Mesendoderm (in vitro differentiated cells): ENCODE data around the gene FAM117B.
"Not testable (repeated sequence)": the region's sequence is repeated elsewhere in the genome, so short reads cannot be mapped to it uniquely, and the experiment has no call there.

Experiments
- DNase-seq: peaks from one replicate; pipeline ENCODE4 v3.0.0; 2013
- H2AK5ac ChIP-seq: 2 replicates; pipeline ENCODE4 v1.6.1; 2013; ENCODE audit warnings: low read length, inconsistent platforms
- H2BK120ac ChIP-seq: 2 replicates; pipeline ENCODE4 v1.6.1; 2013; ENCODE audit warnings: low read depth, mild to moderate bottlenecking, low read length, moderate library complexity, mixed read lengths
- H2BK15ac ChIP-seq: replicated peaks from 2 replicates; pipeline ENCODE4 v1.6.1; 2013; ENCODE audit warnings: low read depth, mild to moderate bottlenecking, moderate library complexity
- H2BK5ac ChIP-seq: 2 replicates; pipeline ENCODE4 v1.6.1; 2013; ENCODE audit warnings: low read length, inconsistent platforms
- H3K18ac ChIP-seq: 2 replicates; pipeline ENCODE4 v1.6.1; 2013; ENCODE audit warnings: mild to moderate bottlenecking, low read length, mixed read lengths
- H3K23ac ChIP-seq: one replicate; pipeline ENCODE4 v1.6.1; 2013; ENCODE audit warnings: low read length
- H3K27ac ChIP-seq: 2 replicates; pipeline ENCODE4 v1.5.1; 2013; ENCODE audit warnings: low read depth, mild to moderate bottlenecking, inconsistent platforms, low read length, moderate library complexity
- H3K27me3 ChIP-seq: 2 replicates; pipeline ENCODE4 v1.6.1; 2013; ENCODE audit warnings: low read length, control low read depth, mild to moderate bottlenecking, inconsistent platforms; ENCODE audit not compliant: insufficient read depth, poor library complexity
- H3K36me3 ChIP-seq: 2 replicates; pipeline ENCODE4 v1.6.1; 2013; ENCODE audit warnings: low read length, inconsistent platforms; ENCODE audit not compliant: control insufficient read depth, insufficient read depth
- H3K4ac ChIP-seq: one replicate; pipeline ENCODE4 v1.6.1; 2013; ENCODE audit warnings: low read depth, mild to moderate bottlenecking, low read length, moderate library complexity
- H3K4me1 ChIP-seq: 2 replicates; pipeline ENCODE4 v1.6.1; 2013; ENCODE audit warnings: low read depth, low read length, inconsistent platforms; ENCODE audit not compliant: control insufficient read depth
- H3K4me2 ChIP-seq: 2 replicates; pipeline ENCODE4 v1.6.1; 2013; ENCODE audit warnings: low read length
- H3K4me3 ChIP-seq: 2 replicates; pipeline ENCODE4 v1.5.1; 2013; ENCODE audit warnings: mild to moderate bottlenecking, low read length
- H3K56ac ChIP-seq: one replicate; pipeline ENCODE4 v1.6.1; 2013; ENCODE audit warnings: low read length
- H3K79me1 ChIP-seq: 2 replicates; pipeline ENCODE4 v1.6.1; 2013; ENCODE audit warnings: low read length, inconsistent platforms
- H3K79me2 ChIP-seq: 2 replicates; pipeline ENCODE4 v1.6.1; 2013; ENCODE audit warnings: mild to moderate bottlenecking, low read length; ENCODE audit not compliant: control insufficient read depth, insufficient read depth
- H3K9ac ChIP-seq: 2 replicates; pipeline ENCODE4 v1.6.1; 2013; ENCODE audit warnings: low read length, inconsistent platforms
- H4K5ac ChIP-seq: one replicate; pipeline ENCODE4 v1.6.1; 2013; ENCODE audit warnings: low read length
- H4K8ac ChIP-seq: one replicate; pipeline ENCODE4 v1.6.1; 2013; ENCODE audit warnings: low read depth, mild to moderate bottlenecking, control low read depth, low read length, moderate library complexity
- WGBS: extraction: QIAGEN DNeasy Blood & Tissue Kit; methylation state at CpG from one replicate; pipeline ENCODE4 v1.1.7; 2013; ENCODE audit warnings: low lambda C conversion rate, missing lambda C conversion rate; ENCODE audit not compliant: insufficient coverage; ENCODE audit errors: extremely low coverage; 5-methylcytosine and 5-hydroxymethylcytosine counted together

FAM117B gene

DNA sequence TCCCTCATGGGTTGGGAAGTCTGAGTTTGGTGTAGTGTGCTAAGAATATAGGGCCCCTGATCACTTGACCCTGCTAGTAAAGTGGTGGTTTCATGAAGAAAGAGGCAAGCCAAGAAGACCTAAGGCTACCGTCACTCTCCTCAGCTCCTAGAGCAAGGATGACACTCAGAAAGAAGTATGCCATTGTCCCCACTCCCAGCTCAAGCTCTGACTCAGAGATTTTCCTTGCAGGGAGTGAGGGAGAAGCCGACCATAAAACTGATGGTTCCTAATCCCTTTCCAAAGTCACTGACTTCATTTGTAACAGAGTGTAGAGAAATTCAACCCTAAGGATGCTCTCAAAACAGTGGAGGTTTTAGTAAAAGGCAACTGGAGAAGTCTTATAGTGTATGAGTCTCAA, 155.9 kb downstream of the FAM117B start:
- Histone ChIP-seq H3K9ac (no peak overlapping the region), H2BK5ac (no peak overlapping the region), H3K23ac (no peak overlapping the region), H2BK15ac (no peak overlapping the region), H3K56ac (no peak overlapping the region), H3K4me3 (no peak overlapping the region), H3K79me1 (no peaks in the 10 kb centered on the region), H4K5ac (no peak overlapping the region), H3K36me3 (no peaks in the 10 kb centered on the region), H3K4me1 (no peaks in the 10 kb centered on the region), H2AK5ac (no peak overlapping the region), H3K4me2 (no peak overlapping the region), H4K8ac (no peak overlapping the region), H2BK120ac (no peak overlapping the region), H3K27ac (no peak overlapping the region), H3K4ac (no peak overlapping the region), H3K18ac (no peak overlapping the region), H3K79me2 (no peaks in the 10 kb centered on the region), H3K27me3 (no peaks in the 10 kb centered on the region)
- WGBS, result no CpG with 5 or more reads among the region's 2 CpGs
- DNase-seq, result peak; percentile 53

GRCh38 chr2:202797944-202798343, 163.2 kb downstream of the FAM117B start:
- no peaks in the 10 kb centered on the region for H3K36me3 ChIP-seq
- H3K56ac ChIP-seq, result no peak overlapping the region
- H3K4me3 ChIP-seq, result no peak overlapping the region
- no peak overlapping the region for H3K4me2 ChIP-seq
- H2BK5ac ChIP-seq, result no peak overlapping the region
- H3K4ac ChIP-seq, result no peak overlapping the region
- H3K27me3 ChIP-seq, result no peaks in the 10 kb centered on the region
- no peak overlapping the region for H4K5ac ChIP-seq
- H3K79me1 ChIP-seq, result no peaks in the 10 kb centered on the region
- H3K18ac ChIP-seq, result no peak overlapping the region
- no peak overlapping the region for H3K27ac ChIP-seq
- H3K23ac ChIP-seq, result no peak overlapping the region
- no peak overlapping the region for H4K8ac ChIP-seq
- no peak overlapping the region for H3K9ac ChIP-seq
- no peaks in the 10 kb centered on the region for H3K4me1 ChIP-seq
- H2BK120ac ChIP-seq, result no peak overlapping the region
- H2AK5ac ChIP-seq, result no peak overlapping the region
- no peaks in the 10 kb centered on the region for H3K79me2 ChIP-seq
- H2BK15ac ChIP-seq, result no peak overlapping the region
- no peak for DNase-seq

DNA sequence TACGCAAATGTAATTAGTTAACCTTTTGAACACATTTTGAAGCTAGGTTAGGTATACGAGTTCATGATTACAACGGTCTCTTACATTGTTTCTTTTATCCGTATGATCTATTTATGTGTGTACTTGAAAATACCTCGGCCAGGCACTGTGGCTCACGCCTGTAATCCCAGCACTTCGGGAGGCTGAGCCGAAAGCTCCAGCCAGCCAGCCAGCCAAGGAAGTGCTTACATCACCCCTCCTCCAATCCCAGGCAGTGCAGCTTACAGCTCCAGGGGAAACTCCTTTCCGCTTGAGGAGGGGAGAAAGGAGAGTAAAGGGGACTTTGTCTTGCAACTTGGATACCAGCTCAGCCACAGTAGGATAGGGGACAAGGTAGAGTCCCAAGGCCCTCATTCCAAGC, 171.1 kb downstream of the FAM117B start:
- not testable (repeated sequence) for H3K36me3 ChIP-seq, H2BK5ac ChIP-seq, H2BK15ac ChIP-seq, H3K27ac ChIP-seq, H3K18ac ChIP-seq, H3K27me3 ChIP-seq, H3K4me2 ChIP-seq, H3K4me3 ChIP-seq, H4K8ac ChIP-seq, H3K4me1 ChIP-seq, H3K9ac ChIP-seq, H3K4ac ChIP-seq, H3K79me1 ChIP-seq, H2AK5ac ChIP-seq, H2BK120ac ChIP-seq, H3K23ac ChIP-seq, H3K56ac ChIP-seq, H4K5ac ChIP-seq, H3K79me2 ChIP-seq
- WGBS, result no CpG with 5 or more reads among the region's 9 CpGs
- peak; percentile 85 for DNase-seq

- not testable (repeated sequence) for H3K56ac ChIP-seq, H3K4ac ChIP-seq, H4K8ac ChIP-seq, H3K27me3 ChIP-seq, H3K4me3 ChIP-seq, H3K79me1 ChIP-seq, H2BK5ac ChIP-seq, H3K36me3 ChIP-seq, H2AK5ac ChIP-seq, H2BK15ac ChIP-seq, H3K9ac ChIP-seq, H3K4me2 ChIP-seq, H3K79me2 ChIP-seq, H4K5ac ChIP-seq, H3K23ac ChIP-seq, H2BK120ac ChIP-seq, H3K4me1 ChIP-seq, H3K27ac ChIP-seq, H3K18ac ChIP-seq
- no CpG with 5 or more reads among the region's 1 CpG for WGBS
- DNase-seq, result peak; percentile 35
Observed at GRCh38 chr2:202807431-202808138, 172.8 kb downstream of the FAM117B start.

DNA sequence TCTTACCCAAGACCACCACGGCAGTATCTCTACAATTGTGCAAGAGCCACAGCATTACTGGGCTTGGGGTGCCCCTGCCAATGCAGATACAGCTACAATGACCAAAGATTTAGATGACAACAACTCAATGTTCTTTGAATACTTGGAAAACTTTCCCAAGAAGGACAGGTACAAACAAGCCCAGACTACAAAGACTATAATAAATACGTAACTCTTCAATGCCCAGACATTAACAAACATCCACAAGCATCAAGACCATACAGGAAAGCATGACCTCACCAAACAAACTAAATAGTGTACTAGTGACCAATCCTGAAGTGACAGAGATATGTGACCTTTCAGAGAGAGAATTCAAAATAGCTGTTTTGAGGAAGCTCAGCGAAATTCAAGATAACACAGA, 174.0 kb downstream of the FAM117B start:
- Histone ChIP-seq H3K56ac (no peak overlapping the region), H3K36me3 (no peaks in the 10 kb centered on the region), H3K23ac (no peak overlapping the region), H4K8ac (no peak overlapping the region), H3K27me3 (no peaks in the 10 kb centered on the region), H2BK5ac (no peak overlapping the region), H3K79me2 (no peaks in the 10 kb centered on the region), H2AK5ac (no peak overlapping the region), H2BK120ac (no peak overlapping the region), H2BK15ac (no peak overlapping the region), H3K9ac (no peak overlapping the region), H4K5ac (no peak overlapping the region), H3K27ac (no peak overlapping the region), H3K18ac (no peak overlapping the region), H3K4me1 (no peaks in the 10 kb centered on the region), H3K4ac (no peak overlapping the region), H3K79me1 (no peaks in the 10 kb centered on the region), H3K4me3 (no peak overlapping the region), H3K4me2 (no peak overlapping the region)
- WGBS, result no CpG with 5 or more reads among the region's 3 CpGs
- no peak for DNase-seq

DNA sequence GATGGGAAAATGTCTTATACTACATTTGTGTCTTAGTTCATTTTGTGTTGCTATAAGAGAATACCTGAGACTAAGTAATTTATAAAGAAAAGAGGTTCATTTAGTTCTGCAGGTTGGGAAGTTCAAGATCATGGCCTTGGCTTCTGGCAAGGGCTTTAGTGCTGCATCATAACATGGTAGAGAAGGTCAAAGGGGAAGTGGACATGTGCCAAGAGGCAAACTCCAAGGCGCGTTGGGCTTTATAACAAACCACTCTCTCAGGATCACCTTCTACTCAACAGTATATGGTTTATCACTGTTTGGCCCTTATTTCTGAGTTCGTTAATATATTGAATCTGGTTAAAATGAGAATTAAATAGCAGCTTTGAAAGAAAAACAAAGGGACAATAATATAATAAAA, 178.6 kb downstream of the FAM117B start:
- Histone ChIP-seq H3K4ac (no peak overlapping the region), H3K56ac (no peak overlapping the region), H3K4me3 (no peak overlapping the region), H3K27me3 (no peaks in the 10 kb centered on the region), H4K8ac (no peak overlapping the region), H3K4me1 (no peaks in the 10 kb centered on the region), H3K23ac (no peak overlapping the region), H3K79me1 (no peaks in the 10 kb centered on the region), H2AK5ac (no peak overlapping the region), H2BK5ac (no peak overlapping the region), H3K9ac (no peak overlapping the region), H2BK120ac (no peak overlapping the region), H3K18ac (no peak overlapping the region), H3K4me2 (no peak overlapping the region), H3K36me3 (no peaks in the 10 kb centered on the region), H3K27ac (no peak overlapping the region), H2BK15ac (no peak overlapping the region), H4K5ac (no peak overlapping the region), H3K79me2 (no peaks in the 10 kb centered on the region)
- no CpG with 5 or more reads among the region's 3 CpGs for WGBS
- DNase-seq, result no peak
